Testis (tissue), 3 donors: ENCODE results near the gene TMEM151A. TPM values are rescaled to one million over a fixed set of nuclear protein-coding genes. Genes with fewer than 3 reads are reported as not detected.

Source experiments
- DNase-seq: peaks from one replicate; pipeline ENCODE4 v3.0.0-alpha.2; 2019
- H3K27ac ChIP-seq, 2 donors: fragments of 200-600 bp; sonication (generic); one replicate each; pipeline ENCODE4 v1.5.1; 2019
- H3K27me3 ChIP-seq: fragments of 200-600 bp; sonication (generic); one replicate; pipeline ENCODE4 v1.5.1; 2019
- H3K36me3 ChIP-seq: fragments of 200-600 bp; sonication (generic); one replicate; pipeline ENCODE4 v1.5.1; 2017; ENCODE audit warnings: low read depth; ENCODE audit errors: missing control alignments
- H3K4me1 ChIP-seq: fragments of 200-600 bp; sonication (generic); one replicate; pipeline ENCODE4 v1.5.1; 2019
- H3K4me3 ChIP-seq, 2 donors: fragments of 200-600 bp; sonication (generic); one replicate each; pipeline ENCODE4 v1.5.1; 2017 to 2019
- H3K9me3 ChIP-seq: fragments of 200-600 bp; sonication (generic); one replicate; pipeline ENCODE4 v1.5.1; 2017
- CTCF ChIP-seq, 3 experiments: fragments of 450-650 bp in 2 of 3; fragments of 200-600 bp in 1 of 3; sonication (generic) in 1 of 3; IDR thresholded peaks; one replicate each; pipeline ENCODE4 v1.5.1; 2016 to 2019; ENCODE audit warnings: antibody characterized with exemption in 3 of 3, mild to moderate bottlenecking in 2 of 3, moderate library complexity in 1 of 3
- POLR2A ChIP-seq: fragments of 450-650 bp; IDR thresholded peaks from one replicate; pipeline ENCODE4 v1.6.1; 2017; ENCODE audit warnings: antibody characterized with exemption, mild to moderate bottlenecking, moderate library complexity
- whole genome bisulfite sequencing, 2 donors: methylation state at CpG; one replicate each; pipeline ENCODE4 v1.1.5; 2018; 5-methylcytosine and 5-hydroxymethylcytosine counted together
- intact Hi-C: fragments of 100-400 bp; cut with DNase I; formaldehyde crosslinking; loops from one replicate; pipeline ENCODE4 v1.15.1; 2023; ENCODE audit warnings: low total_unique reads
- polyA plus RNA-seq: library from polyadenylated mRNA; stranded (reverse); fragments of 350-450 nt; fragmentation: Illumina TruSeq; extraction: RNeasy Lipid Tissue Mini Kit (QIAGEN cat#74804); gene quantifications from one replicate; pipeline ENCODE4 v1.2.3, GENCODE V29; 2014; ENCODE audit warnings: low read depth, low replicate concordance; ENCODE audit not compliant: insufficient read depth
- total RNA-seq, 2 donors: library from RNA; depleted of rRNA; stranded (reverse); fragments of >200 nt; gene quantifications; one replicate each; pipeline ENCODE4 v1.2.3, GENCODE V29; 2016

The TMEM151A gene
- total and polyA plus RNA-seq, 3 donors from 2014 or later = 0.90 to 1.7 (median 1.4) TPM

GRCh38 chr11:66259225-66259624, 32.5 kb upstream of the TMEM151A start:
- no peaks in the 10 kb centered on the region for H3K9me3 ChIP-seq
- 89 to 93% methylated on average over 2 of the region's 2 CpGs for WGBS, 2 donors
- no peak overlapping the region for H3K27ac ChIP-seq
- no peak for DNase-seq
- no peaks in the 10 kb centered on the region for H3K36me3 ChIP-seq
- H3K4me3 ChIP-seq = no peak overlapping the region
- H3K4me1 ChIP-seq = peaks cover 6% of the 10 kb centered on the region
- H3K27me3 ChIP-seq = no peaks in the 10 kb centered on the region
- intact Hi-C loops = no loop called here
- TF ChIP-seq CTCF (IDR thresholded peaks at IDR 0.05) = no peak
- TF ChIP-seq POLR2A = no peak

DNA sequence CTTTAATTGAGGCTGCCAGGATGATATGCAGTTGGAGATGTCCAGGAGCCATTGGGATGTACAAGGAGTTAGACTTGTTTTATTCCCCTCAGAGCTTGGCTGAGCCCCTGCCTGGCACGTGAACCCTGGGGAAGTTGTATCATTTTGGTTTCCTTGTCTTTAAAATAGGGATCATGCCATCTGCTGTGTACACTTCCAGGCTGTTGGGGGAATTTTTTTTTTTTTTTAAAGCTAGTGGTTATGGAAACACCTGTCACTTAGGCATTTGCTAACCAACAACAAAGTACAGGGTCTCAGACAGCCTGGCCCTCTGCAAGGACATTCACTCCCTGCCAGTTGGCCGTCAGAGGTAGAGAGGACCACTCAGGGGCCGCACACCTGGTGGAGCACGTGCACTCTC, 31.7 kb upstream of the TMEM151A start:
- 63 to 93% methylated on average over 1 to 4 of the region's 4 CpGs for WGBS, 2 donors
- intact Hi-C loops = no loop called here

DNA sequence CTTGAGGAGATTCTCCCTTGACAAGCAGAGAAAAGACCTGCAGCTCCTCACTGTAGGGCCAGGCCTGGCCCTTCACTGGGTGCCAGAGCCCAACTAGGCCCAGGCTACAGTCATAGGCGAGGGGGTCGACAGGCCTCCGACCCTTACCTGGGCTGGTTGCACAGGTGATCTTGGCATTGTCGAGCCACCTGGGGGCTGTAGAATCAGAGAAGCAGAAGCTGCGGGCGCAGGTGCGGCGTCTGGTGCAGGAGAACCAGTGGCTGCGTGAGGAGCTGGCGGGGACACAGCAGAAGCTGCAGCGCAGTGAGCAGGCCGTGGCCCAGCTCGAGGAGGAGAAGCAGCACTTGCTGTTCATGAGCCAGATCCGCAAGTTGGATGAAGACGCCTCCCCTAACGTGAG, 30.1 kb upstream of the TMEM151A start:
- Histone ChIP-seq H3K4me3 (no peak overlapping the region), H3K4me1 (peaks cover 6% of the 10 kb centered on the region), H3K27ac (no peak overlapping the region), H3K9me3 (no peaks in the 10 kb centered on the region), H3K27me3 (no peaks in the 10 kb centered on the region), H3K36me3 (no peaks in the 10 kb centered on the region)
- WGBS, 2 donors = 90 to 98% methylated on average over 7 to 16 of the region's 16 CpGs
- no peak for DNase-seq
- no peak for TF ChIP-seq CTCF (IDR thresholded peaks at IDR 0.05)
- no peak for TF ChIP-seq POLR2A
- intact Hi-C loops = no loop called here

More for the DNA sequence above, 31.7 kb upstream of the TMEM151A start:
- Histone ChIP-seq H3K4me3 (no peak overlapping the region), H3K36me3 (no peaks in the 10 kb centered on the region), H3K4me1 (peaks cover 6% of the 10 kb centered on the region), H3K9me3 (no peaks in the 10 kb centered on the region), H3K27me3 (no peaks in the 10 kb centered on the region), H3K27ac (no peak overlapping the region)
- DNase-seq = no peak
- TF ChIP-seq POLR2A (no peak), CTCF (IDR thresholded peaks at IDR 0.05) (no peak)

DNA sequence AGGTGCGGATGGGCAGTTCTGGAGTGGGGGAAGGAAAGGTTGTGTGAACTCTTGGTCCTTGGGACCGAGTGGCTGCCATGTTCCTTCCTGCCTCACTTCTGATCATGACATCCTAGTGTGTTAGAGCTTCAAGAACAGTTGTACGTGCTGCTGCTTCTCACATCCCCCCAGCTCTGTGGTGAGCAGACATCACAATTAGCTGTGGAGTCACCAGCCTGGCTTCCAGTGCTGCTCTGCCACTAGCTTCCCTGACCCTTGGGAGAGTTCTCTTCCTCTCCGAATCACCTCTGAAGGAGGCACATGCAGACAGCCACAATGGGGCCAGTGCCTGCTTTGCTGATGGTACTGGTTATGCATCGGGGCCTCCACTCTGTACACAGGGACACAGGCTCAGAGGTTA, 29.5 kb upstream of the TMEM151A start:
- no peak overlapping the region for H3K4me3 ChIP-seq
- H3K36me3 ChIP-seq = no peaks in the 10 kb centered on the region
- DNase-seq = no peak
- 96% methylated on average over 5 of the region's 5 CpGs for WGBS, 2 donors
- no peak overlapping the region for H3K27ac ChIP-seq
- H3K27me3 ChIP-seq = no peaks in the 10 kb centered on the region
- intact Hi-C loops = no loop called here
- TF ChIP-seq POLR2A (no peak), CTCF (IDR thresholded peaks at IDR 0.05) (no peak)
- peaks cover 11% of the 10 kb centered on the region for H3K4me1 ChIP-seq
- H3K9me3 ChIP-seq = no peaks in the 10 kb centered on the region

DNA sequence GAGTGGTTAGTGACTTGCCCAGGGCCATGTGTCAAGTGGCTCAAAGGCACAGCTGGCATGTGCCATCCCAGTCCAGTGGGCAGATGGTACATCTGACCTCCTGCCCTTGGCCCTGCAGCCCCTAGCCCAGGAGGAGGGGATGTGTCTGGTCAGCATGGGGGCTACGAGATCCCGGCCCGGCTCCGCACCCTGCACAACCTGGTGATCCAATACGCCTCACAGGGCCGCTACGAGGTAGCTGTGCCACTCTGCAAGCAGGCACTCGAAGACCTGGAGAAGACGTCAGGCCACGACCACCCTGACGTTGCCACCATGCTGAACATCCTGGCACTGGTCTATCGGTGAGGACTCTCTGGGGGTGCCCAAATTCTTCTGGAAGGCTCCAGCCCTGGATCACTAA, 29.0 kb upstream of the TMEM151A start:
- intact Hi-C loops = no loop called here
- no peak for DNase-seq
- Histone ChIP-seq H3K27ac (no peak overlapping the region), H3K36me3 (no peaks in the 10 kb centered on the region), H3K4me3 (no peak overlapping the region), H3K27me3 (no peaks in the 10 kb centered on the region), H3K9me3 (no peaks in the 10 kb centered on the region), H3K4me1 (peaks cover 11% of the 10 kb centered on the region)
- TF ChIP-seq CTCF (IDR thresholded peaks at IDR 0.05) (no peak), POLR2A (no peak)
- WGBS, 2 donors = 92 to 98% methylated on average over 7 to 12 of the region's 12 CpGs
